Peyer's patch (tissue), 4 donors: ENCODE measurements around the gene INSC. TPM values are rescaled to one million over a fixed set of nuclear protein-coding genes. Genes with fewer than 3 reads are reported as not detected.

ENCODE experiments used
- DNase-seq, 3 donors: peaks; one replicate each; pipeline ENCODE4 v3.0.0-alpha.2; 2017 to 2019
- H3K27ac ChIP-seq, 4 donors: fragments of 200-600 bp; sonication (generic); one replicate each; pipeline ENCODE4 v1.5.1; 2016 to 2019
- H3K27me3 ChIP-seq, 2 donors: fragments of 200-600 bp; sonication (generic); one replicate each; pipeline ENCODE4 v1.5.1; 2019
- H3K36me3 ChIP-seq, 3 donors: fragments of 200-600 bp; sonication (generic); one replicate each; pipeline ENCODE4 v1.5.1; 2016 to 2019
- H3K4me1 ChIP-seq, 4 donors: fragments of 200-600 bp; sonication (generic); one replicate each; pipeline ENCODE4 v1.5.1; 2016 to 2019
- H3K4me3 ChIP-seq, 4 donors: fragments of 200-600 bp; sonication (generic); 1 replicate in 3 of 4; 2 replicates in 1 of 4; pipeline ENCODE4 v1.5.1; 2016 to 2019; ENCODE audit warnings: mild to moderate bottlenecking in 1 of 4
- H3K9me3 ChIP-seq, 4 donors: fragments of 200-600 bp; sonication (generic); one replicate each; pipeline ENCODE4 v1.5.1; 2016 to 2019; ENCODE audit warnings: mild to moderate bottlenecking in 1 of 4
- CTCF ChIP-seq, 6 experiments: fragments of 450-650 bp in 4 of 6; fragments of 200-600 bp in 2 of 6; sonication (generic) in 1 of 6; IDR thresholded peaks; one replicate each; pipeline ENCODE4 v1.5.1; 2017 to 2019; ENCODE audit warnings: antibody characterized with exemption in 6 of 6, mild to moderate bottlenecking in 3 of 6, moderate library complexity in 1 of 6
- POLR2A ChIP-seq, 2 donors: fragments of 450-650 bp; IDR thresholded peaks; one replicate each; pipeline ENCODE4 v1.5.1; 2017; ENCODE audit warnings: antibody characterized with exemption in 2 of 2, mild to moderate bottlenecking in 2 of 2, moderate library complexity in 2 of 2
- total RNA-seq, 4 donors: library from RNA; depleted of rRNA; stranded (reverse); fragments of >200 nt; gene quantifications; one replicate each; pipeline ENCODE4 v1.1.0, GENCODE V29; 2016

The INSC gene
- total RNA-seq, 4 donors from 2014 or later: 3.0 to 28.1 (median 6.8) TPM

GRCh38 chr11:15199693-15200092, 85.0 kb downstream of the INSC start:
- no peak overlapping the region for H3K27ac ChIP-seq
- no peak for DNase-seq

DNA sequence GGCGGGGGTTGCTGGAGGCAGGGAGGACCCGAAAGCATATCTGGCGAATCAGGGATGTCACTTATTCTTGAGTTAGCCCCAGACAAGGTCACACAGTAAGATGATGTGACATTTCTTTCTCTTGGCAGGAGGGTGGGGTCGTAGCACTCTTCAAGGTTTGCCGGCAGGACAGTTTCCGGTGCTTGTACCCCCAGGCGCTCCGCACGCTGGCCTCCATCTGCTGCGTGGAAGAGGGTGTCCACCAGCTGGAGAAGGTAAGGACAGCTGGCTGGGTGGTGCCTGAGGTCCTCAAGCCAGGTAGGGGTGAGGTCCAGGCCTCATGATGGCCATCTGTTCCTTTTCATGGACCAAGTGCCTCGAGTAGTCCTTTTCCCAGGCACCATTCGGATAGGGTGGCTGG, 86.0 kb downstream of the INSC start:
- no peaks in the 10 kb centered on the region for H3K36me3 ChIP-seq
- TF ChIP-seq POLR2A (IDR thresholded peaks at IDR 0.05): no peak
- no peak for TF ChIP-seq CTCF (IDR thresholded peaks at IDR 0.05)
- H3K4me3 ChIP-seq: no peak overlapping the region
- H3K9me3 ChIP-seq: no peaks in the 10 kb centered on the region
- peaks cover 0 to 25% (median 0%) of the 10 kb centered on the region in 4 donors for H3K4me1 ChIP-seq
- DNase-seq: no peak
- H3K27ac ChIP-seq: no peak overlapping the region
- no peaks in the 10 kb centered on the region for H3K27me3 ChIP-seq

More at GRCh38 chr11:15199693-15200092, 85.0 kb downstream of the INSC start:
- H3K4me1 ChIP-seq: peaks cover 0 to 35% (median 0%) of the 10 kb centered on the region in 4 donors
- no peaks in the 10 kb centered on the region for H3K27me3 ChIP-seq
- no peaks in the 10 kb centered on the region for H3K9me3 ChIP-seq
- H3K36me3 ChIP-seq: no peaks in the 10 kb centered on the region
- TF ChIP-seq POLR2A (IDR thresholded peaks at IDR 0.05): no peak
- TF ChIP-seq CTCF (IDR thresholded peaks at IDR 0.05): no peak
- H3K4me3 ChIP-seq: no peak overlapping the region

GRCh38 chr11:15201586-15201985, 86.9 kb downstream of the INSC start:
- TF ChIP-seq POLR2A (IDR thresholded peaks at IDR 0.05) (no peak), CTCF (IDR thresholded peaks at IDR 0.05) (no peak)
- Histone ChIP-seq H3K36me3 (no peaks in the 10 kb centered on the region), H3K27me3 (no peaks in the 10 kb centered on the region), H3K9me3 (no peaks in the 10 kb centered on the region), H3K27ac (no peak overlapping the region), H3K4me3 (no peak overlapping the region), H3K4me1 (peaks cover 0 to 16% (median 0%) of the 10 kb centered on the region in 4 donors)
- DNase-seq: no peak

GRCh38 chr11:15202626-15203025, 87.9 kb downstream of the INSC start:
- Histone ChIP-seq H3K4me1 (peaks cover 0 to 7% (median 0%) of the 10 kb centered on the region in 4 donors), H3K4me3 (no peak overlapping the region), H3K27ac (no peak overlapping the region), H3K36me3 (no peaks in the 10 kb centered on the region), H3K27me3 (no peaks in the 10 kb centered on the region), H3K9me3 (no peaks in the 10 kb centered on the region)
- TF ChIP-seq POLR2A (IDR thresholded peaks at IDR 0.05): no peak
- no peak for TF ChIP-seq CTCF (IDR thresholded peaks at IDR 0.05)
- DNase-seq: no peak

DNA sequence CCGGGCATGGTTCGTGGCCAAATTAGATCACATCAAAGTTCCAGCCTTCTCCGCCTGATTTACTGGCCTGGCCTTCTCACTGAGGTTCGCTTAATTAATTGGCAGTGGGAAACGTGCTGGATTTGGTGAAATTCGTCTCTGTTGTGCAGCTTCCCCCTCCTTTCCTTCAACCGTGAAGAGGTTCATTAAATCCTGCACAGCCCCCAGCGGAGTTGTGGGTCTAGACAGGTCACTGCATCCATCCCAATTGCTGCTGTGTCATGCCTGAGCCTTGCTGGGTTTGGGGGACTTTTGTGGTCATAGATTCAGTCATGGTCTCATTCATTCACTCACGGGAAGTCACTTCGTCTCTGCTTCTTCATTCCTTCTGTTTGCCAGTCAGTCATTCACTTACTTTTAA, 90.0 kb downstream of the INSC start:
- no peak for TF ChIP-seq CTCF (IDR thresholded peaks at IDR 0.05)
- no peak for TF ChIP-seq POLR2A (IDR thresholded peaks at IDR 0.05)
- Histone ChIP-seq H3K36me3 (no peaks in the 10 kb centered on the region), H3K4me3 (no peak overlapping the region), H3K27me3 (no peaks in the 10 kb centered on the region), H3K4me1 (peaks cover 0 to 2% (median 0%) of the 10 kb centered on the region in 4 donors), H3K27ac (no peak overlapping the region), H3K9me3 (no peaks in the 10 kb centered on the region)
- no peak for DNase-seq

- no peak overlapping the region for H3K4me3 ChIP-seq
- H3K4me1 ChIP-seq: no peaks in the 10 kb centered on the region
- H3K36me3 ChIP-seq: no peaks in the 10 kb centered on the region
- no peaks in the 10 kb centered on the region for H3K27me3 ChIP-seq
- no peak overlapping the region for H3K27ac ChIP-seq
- no peaks in the 10 kb centered on the region for H3K9me3 ChIP-seq
- no peak for TF ChIP-seq POLR2A (IDR thresholded peaks at IDR 0.05)
- no peak for TF ChIP-seq CTCF (IDR thresholded peaks at IDR 0.05)
- DNase-seq: no peak
Observed at GRCh38 chr11:15206791-15207190, 92.1 kb downstream of the INSC start.
